HepG2 (cell line): ENCODE results near the gene CCL19. TPM values are rescaled to one million over a fixed set of nuclear protein-coding genes. Genes with fewer than 3 reads are reported as not detected.
A peak's percentile ranks its signal among the peaks of the same experiment; 100 is the strongest.

ENCODE experiments used
- BHLHE40 ChIP-seq: IDR thresholded peaks from 2 replicates; pipeline ENCODE4 v1.6.1; 2011; ENCODE audit warnings: low read length, improper control_type of control experiment
- CCAR2 ChIP-seq: fragments of 200-400 bp; formaldehyde crosslinking; optimal IDR thresholded peaks from 2 replicates; pipeline ENCODE3; 2018; ENCODE audit warnings: low read depth, mild to moderate bottlenecking, low read length, moderate library complexity
- FOSL2 ChIP-seq: sonication (generic); formaldehyde crosslinking; IDR thresholded peaks from 2 replicates; pipeline ENCODE4 v1.4.0; 2020; ENCODE audit warnings: missing genetic modification reagents
- HNRNPLL ChIP-seq: fragments of 200-400 bp; formaldehyde crosslinking; IDR thresholded peaks from 2 replicates; pipeline ENCODE4 v1.6.1; 2017; ENCODE audit warnings: mild to moderate bottlenecking, low read depth, low read length; ENCODE audit not compliant: poor library complexity, severe bottlenecking
- IRX3 ChIP-seq: sonication (generic); formaldehyde crosslinking; IDR thresholded peaks from 2 replicates; pipeline ENCODE4 v1.8.1; 2023; ENCODE audit warnings: mild to moderate bottlenecking, low read depth, missing genetic modification reagents, borderline replicate concordance
- KDM4B ChIP-seq: sonication (generic); formaldehyde crosslinking; IDR thresholded peaks from 2 replicates; pipeline ENCODE4 v1.4.0; 2020; ENCODE audit warnings: missing genetic modification reagents
- MAZ ChIP-seq, 2 experiments: sonication (generic) in 1 of 2; formaldehyde crosslinking in 1 of 2; IDR thresholded peaks; 2 replicates each; pipeline versions ENCODE4 v1.5.0 to v1.6.1; 2012 to 2020; ENCODE audit warnings: low read depth in 2 of 2, mild to moderate bottlenecking in 2 of 2, borderline replicate concordance in 1 of 2, improper control_type of control experiment in 1 of 2, low read length in 1 of 2, missing genetic modification reagents in 1 of 2, moderate library complexity in 1 of 2
- NCOA5 ChIP-seq: sonication (generic); formaldehyde crosslinking; IDR thresholded peaks from 2 replicates; pipeline ENCODE4 v1.4.0; 2020; ENCODE audit warnings: missing genetic modification reagents
- NFATC3 ChIP-seq: sonication (generic); formaldehyde crosslinking; IDR thresholded peaks from 2 replicates; pipeline ENCODE4 v1.5.1; 2020; ENCODE audit warnings: mild to moderate bottlenecking, missing genetic modification reagents
- NFE2L2 ChIP-seq: fragments of 150-350 bp; IDR thresholded peaks from 2 replicates; pipeline ENCODE4 v1.6.1; 2014; ENCODE audit warnings: low read length
- PBX2 ChIP-seq: IDR thresholded peaks from 2 replicates; pipeline ENCODE4 v1.6.1; 2016; ENCODE audit warnings: control low read depth
- PLRG1 ChIP-seq: fragments of 450-650 bp; conservative IDR thresholded peaks from 2 replicates; pipeline ENCODE4 v1.6.1; 2016
- SMARCE1 ChIP-seq: fragments of 450-650 bp; IDR thresholded peaks from 2 replicates; pipeline ENCODE4 v1.6.1; 2017; ENCODE audit warnings: borderline replicate concordance
- SP4 ChIP-seq: sonication (generic); formaldehyde crosslinking; IDR thresholded peaks from 2 replicates; pipeline ENCODE4 v1.8.1; 2023; ENCODE audit warnings: mild to moderate bottlenecking, missing genetic modification reagents
- U2AF1 ChIP-seq: fragments of 200-400 bp; formaldehyde crosslinking; optimal IDR thresholded peaks from 2 replicates; pipeline ENCODE3; 2017; ENCODE audit warnings: mild to moderate bottlenecking, low read depth, low read length
- ZBTB3 ChIP-seq: sonication (generic); formaldehyde crosslinking; IDR thresholded peaks from 2 replicates; pipeline ENCODE4 v1.4.0; 2020; ENCODE audit warnings: low read depth, mild to moderate bottlenecking, moderate library complexity, missing genetic modification reagents, borderline replicate concordance
- ZFP1 ChIP-seq: IDR thresholded peaks from 2 replicates; pipeline ENCODE4 v1.6.1; 2016
- ZMYM2 ChIP-seq: sonication (generic); formaldehyde crosslinking; IDR thresholded peaks from 2 replicates; pipeline ENCODE4 v1.8.0; 2022; ENCODE audit warnings: mild to moderate bottlenecking, missing genetic modification reagents
- ZNF274 ChIP-seq: sonication (generic); formaldehyde crosslinking; IDR thresholded peaks from 2 replicates; pipeline ENCODE4 v1.5.1; 2020; ENCODE audit warnings: mild to moderate bottlenecking, missing genetic modification reagents
- ZNF609 ChIP-seq: sonication (generic); formaldehyde crosslinking; IDR thresholded peaks from 2 replicates; pipeline ENCODE4 v1.4.0; 2020; ENCODE audit warnings: mild to moderate bottlenecking, missing genetic modification reagents, borderline replicate concordance
- ZNF629 ChIP-seq: sonication (generic); formaldehyde crosslinking; conservative IDR thresholded peaks from 2 replicates; pipeline ENCODE4 v1.5.0; 2020; ENCODE audit warnings: missing genetic modification reagents
- ZNF747 ChIP-seq: sonication (generic); formaldehyde crosslinking; IDR thresholded peaks from 2 replicates; pipeline ENCODE4 v1.8.1; 2023; ENCODE audit warnings: missing genetic modification reagents, mild to moderate bottlenecking, borderline replicate concordance
- ZNF766 ChIP-seq: sonication (generic); formaldehyde crosslinking; IDR thresholded peaks from 2 replicates; pipeline ENCODE4 v1.5.0; 2020; ENCODE audit warnings: missing genetic modification reagents, borderline replicate concordance
- ZNF782 ChIP-seq: sonication (generic); formaldehyde crosslinking; IDR thresholded peaks from 2 replicates; pipeline ENCODE4 v1.4.0; 2020; ENCODE audit warnings: missing genetic modification reagents, mild to moderate bottlenecking, borderline replicate concordance
- ZNF83 ChIP-seq: sonication (generic); formaldehyde crosslinking; IDR thresholded peaks from 2 replicates; pipeline ENCODE4 v1.4.0; 2020; ENCODE audit warnings: missing genetic modification reagents, mild to moderate bottlenecking, borderline replicate concordance
- ZNF841 ChIP-seq: sonication (generic); formaldehyde crosslinking; IDR thresholded peaks from 2 replicates; pipeline ENCODE4 v1.8.1; 2023; ENCODE audit warnings: missing genetic modification reagents, borderline replicate concordance
- polyA plus RNA-seq, 8 experiments: library from polyadenylated mRNA; depleted of rRNA in 3 of 8; stranded (reverse) in 7 of 8; unstranded in 1 of 8; fragments of >200 nt; fragmentation: Illumina TruSeq in 4 of 8; extraction: Trizol in 4 of 8; gene quantifications; 2 replicates each; pipeline versions ENCODE4 v1.2.1 to v1.2.3, GENCODE V29; 2011 to 2016; ENCODE audit warnings: low read depth in 4 of 8, missing spikeins in 1 of 8, mixed read lengths in 1 of 8; ENCODE audit not compliant: insufficient read depth in 1 of 8
- total RNA-seq, 5 experiments: library from RNA; depleted of rRNA; stranded (reverse); fragments of >200 nt; fragmentation: Illumina TruSeq; extraction: Trizol; gene quantifications; 2 replicates each; pipeline ENCODE4 v1.2.3, GENCODE V29; 2016; ENCODE audit warnings: low read depth in 1 of 5

Gene CCL19
- total and polyA plus RNA-seq, 2 of the 13 experiments (the other 11 are each of a cell fraction or from before 2014, with no cell fraction given), result not detected

DNA sequence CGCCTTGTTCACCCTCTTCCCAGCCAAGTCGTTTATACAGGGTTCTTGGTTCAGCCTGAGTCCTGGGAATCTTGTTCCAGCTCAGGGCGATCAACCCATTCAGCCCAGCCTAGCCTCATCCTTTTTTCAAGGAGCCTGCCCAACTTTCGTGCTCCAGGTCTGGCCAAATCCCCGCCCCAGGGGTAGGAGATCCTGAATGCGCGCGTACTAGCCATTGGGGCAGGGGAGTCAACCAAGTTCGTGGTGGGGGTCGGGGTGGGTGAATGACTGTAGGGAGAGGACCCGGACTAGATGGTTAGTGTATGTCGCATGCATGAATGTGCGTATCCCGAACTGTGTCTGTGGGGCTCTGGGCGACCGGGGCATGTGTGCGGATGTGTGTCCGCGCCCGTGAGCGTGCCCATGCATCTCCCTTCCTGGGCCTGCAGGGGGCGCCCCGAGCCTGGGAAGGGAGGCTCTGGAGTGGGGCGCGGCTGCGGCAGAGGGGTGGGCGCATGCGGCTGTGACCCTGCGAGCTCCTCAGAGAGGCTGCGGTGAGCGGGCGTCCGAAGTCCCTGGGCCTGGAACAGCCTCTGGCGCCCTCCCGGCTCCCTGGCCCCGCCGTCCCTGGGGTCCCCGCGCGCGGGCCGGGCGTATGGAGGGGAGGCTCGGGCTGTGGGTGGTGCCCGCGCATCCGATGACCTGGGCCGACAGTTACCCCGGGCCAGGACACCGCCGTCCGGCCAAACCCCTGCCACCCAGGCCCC is 10.1 kb upstream of the CCL19 start (continued):
- TF ChIP-seq HNRNPLL (peak; percentile 26), ZNF274 (CRISPR knock-in tag) (no peak), MAZ (IDR thresholded peaks at IDR 0.05; ENCODE audit: borderline replicate concordance, low read depth, low read length) (no peak), MAZ (CRISPR knock-in tag; IDR thresholded peaks at IDR 0.05; ENCODE audit: low read depth) (no peak), NFATC3 (CRISPR knock-in tag) (no peak), ZBTB3 (CRISPR knock-in tag) (no peak), ZFP1 (CRISPR knock-in tag) (no peak), PBX2 (no peak), ZNF766 (no peak), SMARCE1 (no peak), CCAR2 (no peak), PLRG1 (no peak), ZNF841 (CRISPR knock-in tag) (no peak), BHLHE40 (0 out of 2 replicates have a peak, but pooled peaks have one; percentile 52), ZMYM2 (no peak), ZNF609 (CRISPR knock-in tag) (no peak), NFE2L2 (no peak), NCOA5 (no peak), KDM4B (CRISPR knock-in tag) (no peak), ZNF782 (CRISPR knock-in tag) (no peak), ZNF629 (CRISPR knock-in tag) (no peak), IRX3 (CRISPR knock-in tag) (no peak), U2AF1 (no peak), SP4 (CRISPR knock-in tag) (0 out of 2 replicates have a peak, but pooled peaks have one; percentile 31), ZNF83 (CRISPR knock-in tag) (no peak), FOSL2 (no peak), ZNF747 (CRISPR knock-in tag) (no peak)
